SIG-M5 treated with dmso at 0.1 percent for 504 hours (cell line): ENCODE results near the gene HMGXB3.
A peak's percentile ranks its signal among the peaks of the same experiment; 100 is the strongest.
"Not testable (repeated sequence)": the region's sequence is repeated elsewhere in the genome, so short reads cannot be mapped to it uniquely, and the experiment has no call there.

Experiments used
- DNase-seq: peaks from one replicate; lab custom pipeline; 2025; ENCODE audit not compliant: unreplicated experiment; lab: John Stamatoyannopoulos, UW

The HMGXB3 gene

DNA sequence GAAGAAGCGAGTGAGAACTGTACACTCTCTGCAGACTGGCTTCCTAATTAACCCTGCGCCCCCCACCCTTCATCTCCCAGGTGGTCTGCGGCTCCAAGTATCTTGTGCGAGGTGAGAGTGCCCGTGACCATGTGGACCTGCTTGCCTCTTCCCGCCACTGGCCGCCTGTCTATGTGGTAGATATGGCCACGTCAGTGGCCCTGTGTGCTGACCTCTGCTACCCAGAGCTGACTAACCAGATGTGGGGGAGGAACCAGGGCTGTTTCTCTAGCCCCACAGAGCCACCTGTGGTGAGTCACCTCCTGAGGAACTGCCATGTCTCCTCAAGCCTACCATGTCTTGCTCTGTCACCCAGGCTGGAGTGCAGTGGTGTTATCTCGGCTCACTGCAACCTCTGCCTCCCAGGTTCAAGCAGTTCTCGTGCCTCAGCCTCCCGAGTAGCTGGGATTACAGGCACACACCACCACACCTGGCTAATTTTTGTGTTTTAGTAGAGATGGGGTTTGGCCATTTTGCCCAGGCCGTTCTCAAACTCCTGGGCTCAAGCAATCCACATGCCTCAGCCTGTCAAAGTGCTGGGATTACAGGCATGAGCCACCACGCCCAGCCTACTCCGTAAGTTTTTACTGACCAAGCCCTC is 49.8 kb downstream of the HMGXB3 start:
- not testable (repeated sequence) for DNase-seq

DNA sequence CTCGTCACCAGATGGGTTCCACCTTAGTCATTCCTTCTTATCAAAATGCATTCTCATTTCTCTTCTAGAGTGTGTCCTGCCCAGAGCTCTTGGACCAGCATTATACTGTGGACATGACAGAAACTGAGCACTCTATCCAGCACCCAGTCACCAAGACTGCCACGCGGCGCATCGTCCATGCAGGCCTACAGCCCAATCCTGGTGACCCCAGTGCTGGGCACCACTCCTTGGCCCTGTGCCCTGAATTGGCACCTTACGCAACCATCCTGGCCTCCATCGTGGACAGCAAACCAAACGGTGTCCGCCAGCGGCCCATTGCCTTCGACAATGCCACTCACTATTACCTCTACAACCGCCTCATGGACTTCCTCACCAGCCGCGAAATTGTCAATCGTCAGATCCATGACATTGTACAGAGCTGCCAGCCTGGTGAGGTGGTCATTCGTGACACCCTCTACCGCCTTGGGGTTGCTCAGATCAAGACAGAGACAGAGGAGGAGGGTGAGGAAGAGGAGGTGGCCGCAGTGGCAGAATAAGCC is 51.2 kb downstream of the HMGXB3 start:
- no peak for DNase-seq

DNA sequence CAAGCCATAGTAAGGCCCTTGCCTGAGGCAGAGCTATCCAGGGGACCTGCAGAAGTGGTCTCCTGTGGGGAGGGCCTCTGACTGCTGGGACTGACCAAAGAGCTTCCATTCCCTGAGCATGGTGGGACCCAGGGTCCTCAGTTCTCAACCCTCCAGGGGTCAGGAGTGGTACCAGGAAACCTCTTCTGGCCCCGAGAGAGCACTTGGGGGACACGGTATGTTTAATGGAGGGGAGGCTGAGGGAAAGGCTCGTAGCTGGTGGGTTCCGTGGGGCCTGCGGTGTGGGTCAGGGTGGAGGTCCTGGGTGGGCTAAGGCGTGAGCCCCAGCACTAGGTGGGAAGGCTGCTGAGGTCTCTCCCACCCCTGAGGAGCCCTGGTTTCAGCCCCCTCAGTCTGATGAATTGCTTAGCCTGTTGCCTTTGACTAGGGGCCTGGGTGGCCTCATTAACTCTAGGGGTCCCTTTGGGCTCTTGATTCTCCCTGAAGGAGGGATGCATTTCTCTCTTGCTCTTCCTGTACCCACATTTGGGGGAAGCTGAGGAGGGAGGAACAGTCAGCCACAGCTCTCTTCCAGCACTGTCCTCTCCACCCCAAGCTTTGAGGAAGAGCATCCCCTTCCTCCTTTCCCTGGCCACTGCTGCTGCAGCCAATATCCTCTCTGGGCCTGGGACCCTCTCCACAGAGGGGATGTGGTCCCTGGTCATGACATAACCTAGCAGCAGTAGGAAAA is 51.9 kb downstream of the HMGXB3 start:
- no peak for DNase-seq

DNA sequence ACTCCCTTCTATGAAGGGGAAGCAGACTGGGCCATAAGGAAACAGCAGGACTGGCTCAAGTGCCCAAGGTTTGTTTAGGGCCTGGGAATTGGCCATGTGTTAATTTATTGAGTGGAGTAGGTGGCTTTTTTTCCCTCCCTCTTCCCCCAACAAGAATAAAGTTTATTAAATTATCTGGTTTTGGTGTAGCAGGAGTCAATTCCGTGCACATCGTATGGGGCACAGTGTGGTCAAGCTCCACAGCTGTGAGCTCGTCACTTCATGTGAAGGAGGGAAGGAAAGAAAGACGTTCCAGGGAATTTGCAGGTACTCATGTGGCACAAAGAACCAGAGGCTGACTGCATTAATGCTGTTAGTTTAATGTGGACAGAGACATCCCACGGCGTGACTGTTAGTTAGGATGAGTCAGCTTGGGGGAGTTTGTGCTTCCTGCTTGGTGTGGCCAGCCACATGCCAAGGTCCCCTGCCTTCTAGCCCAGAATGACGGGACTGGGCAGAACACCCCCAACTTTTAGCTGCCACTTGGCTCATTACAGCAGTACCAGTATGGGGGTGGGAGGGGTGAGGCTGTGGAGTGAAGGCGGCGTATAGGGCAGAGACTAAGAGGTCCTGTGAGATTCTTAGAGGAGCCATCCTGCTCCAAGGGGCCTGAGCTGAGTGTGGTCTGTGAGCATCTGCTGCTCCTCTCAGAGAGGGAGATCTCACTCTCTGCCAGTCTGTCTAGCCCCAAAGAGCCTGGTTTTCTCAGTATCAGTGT is 52.6 kb downstream of the HMGXB3 start:
- peak; percentile 5 for DNase-seq

DNA sequence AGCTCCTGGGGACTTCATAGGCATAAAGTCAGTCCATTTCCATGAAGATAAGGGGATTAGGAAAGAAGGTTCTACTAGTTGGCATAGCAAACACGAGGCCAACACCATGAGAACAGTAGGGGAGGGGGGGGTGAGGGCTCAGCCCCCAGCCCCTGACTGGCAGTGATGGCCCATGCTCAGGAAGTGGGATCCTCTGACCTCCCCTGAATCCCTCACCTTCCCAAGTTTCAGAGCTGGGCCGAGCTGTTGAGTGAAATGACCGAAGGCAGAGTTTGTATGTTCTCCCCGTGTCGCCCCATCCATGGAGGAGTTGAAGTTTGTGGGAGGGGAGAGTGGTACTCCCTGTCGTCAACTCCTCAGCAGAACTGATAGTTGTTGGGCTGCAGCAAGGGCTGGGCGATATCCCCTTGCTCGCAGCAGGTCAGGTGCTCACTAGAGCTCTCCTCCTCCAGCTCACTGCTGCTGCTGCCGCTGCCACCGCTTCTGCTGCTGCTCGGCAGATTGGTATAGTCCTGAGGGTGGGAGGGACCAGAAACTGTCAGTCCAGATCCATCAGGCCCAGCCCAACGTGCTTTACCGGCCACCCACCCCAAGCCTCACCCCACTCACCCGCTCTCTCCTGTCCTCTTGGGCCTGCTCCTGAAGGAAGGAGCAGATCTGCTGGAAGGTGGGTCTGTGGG is 53.3 kb downstream of the HMGXB3 start:
- no peak for DNase-seq

DNA sequence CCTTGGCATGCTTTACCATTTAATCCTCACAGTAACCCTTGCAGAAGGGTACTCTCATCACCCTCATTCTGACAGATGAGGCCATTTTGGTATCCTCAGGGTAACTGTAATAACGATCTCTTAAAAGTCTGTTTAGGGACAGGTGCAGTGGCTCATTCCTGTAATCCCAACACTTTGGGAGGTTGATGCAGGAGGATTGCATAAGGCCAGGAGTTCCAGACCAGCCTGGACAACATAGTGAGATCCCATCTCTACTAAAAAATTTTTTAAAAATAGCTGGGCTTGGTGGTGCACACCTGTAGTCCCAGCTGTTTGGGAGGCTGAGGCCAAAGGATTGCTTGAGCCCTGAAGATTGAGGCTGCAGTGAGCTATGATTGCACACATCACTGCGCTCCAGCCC is 54.0 kb downstream of the HMGXB3 start:
- no peak for DNase-seq

DNA sequence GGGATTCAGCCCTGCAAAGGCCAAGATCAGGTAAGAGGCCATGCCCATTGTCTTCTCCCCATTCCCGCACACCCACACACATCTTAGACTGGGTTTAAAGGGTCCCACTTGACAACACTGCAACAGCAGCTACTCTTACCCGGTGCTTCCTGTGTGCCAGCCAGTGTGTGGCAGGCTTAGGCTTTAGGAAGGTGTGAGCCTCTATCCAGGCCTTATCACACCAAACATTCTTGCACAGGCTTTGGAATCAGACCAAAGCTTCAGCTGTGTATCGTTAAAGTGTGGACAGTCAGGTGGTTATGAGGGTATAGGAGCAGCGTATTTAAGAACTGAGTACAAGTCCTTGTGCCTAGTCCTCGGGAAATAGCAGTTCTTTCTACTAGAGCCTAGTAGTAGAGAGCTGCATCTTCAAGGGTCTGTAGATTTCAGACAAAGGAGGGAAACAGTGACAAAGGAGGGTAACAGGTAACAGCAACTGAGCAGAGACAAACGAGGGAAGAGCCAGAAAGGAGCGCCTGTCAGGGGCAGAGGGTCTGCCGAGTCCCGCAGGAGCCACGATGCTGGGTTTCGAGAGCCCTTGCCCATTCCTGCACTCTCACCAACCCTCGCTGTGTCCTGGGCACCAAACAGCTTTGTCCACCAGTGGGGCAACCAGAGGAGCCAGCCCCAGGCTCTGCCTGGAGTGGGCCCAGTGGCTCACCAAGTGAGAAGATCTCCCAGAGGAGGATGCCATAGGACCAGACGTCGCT is 55.0 kb downstream of the HMGXB3 start:
- DNase-seq: no peak

DNA sequence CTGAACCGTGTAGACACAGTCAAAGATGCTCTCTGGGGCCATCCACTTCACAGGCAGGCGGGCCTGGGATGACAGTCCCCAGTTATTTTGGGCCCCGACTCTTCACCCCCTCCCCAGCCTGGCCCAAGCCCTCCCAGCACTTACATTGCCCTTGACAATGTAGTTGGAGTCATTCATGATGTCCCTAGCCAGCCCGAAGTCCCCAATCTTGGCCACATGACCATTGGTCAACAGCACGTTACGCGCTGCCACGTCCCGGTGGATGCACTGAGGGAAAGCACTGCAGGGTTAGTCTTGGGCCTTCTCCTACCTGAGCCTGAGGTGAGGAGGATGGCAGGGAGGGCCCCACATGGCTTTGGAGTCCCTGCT is 55.5 kb downstream of the HMGXB3 start:
- no peak for DNase-seq

DNA sequence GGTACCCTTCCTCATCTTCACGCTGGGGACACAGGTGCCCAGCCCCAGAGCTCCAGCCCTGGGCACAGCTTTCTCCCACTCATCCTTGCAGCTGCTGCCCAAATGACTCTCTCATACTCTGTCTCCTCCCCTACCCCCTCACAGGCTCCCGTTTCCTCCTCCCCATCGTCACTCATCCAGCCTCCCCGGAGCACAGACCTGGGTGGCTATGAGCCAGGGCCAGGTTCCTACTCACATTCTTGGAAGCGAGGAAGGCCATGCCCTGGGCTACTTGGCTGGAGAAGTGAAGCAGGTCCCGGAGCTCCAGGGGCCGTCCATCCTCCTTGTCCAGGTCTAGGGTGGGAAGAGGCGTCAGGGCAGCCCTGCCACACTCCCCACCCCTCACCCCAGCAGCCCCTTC is 56.5 kb downstream of the HMGXB3 start:
- no peak for DNase-seq

DNA sequence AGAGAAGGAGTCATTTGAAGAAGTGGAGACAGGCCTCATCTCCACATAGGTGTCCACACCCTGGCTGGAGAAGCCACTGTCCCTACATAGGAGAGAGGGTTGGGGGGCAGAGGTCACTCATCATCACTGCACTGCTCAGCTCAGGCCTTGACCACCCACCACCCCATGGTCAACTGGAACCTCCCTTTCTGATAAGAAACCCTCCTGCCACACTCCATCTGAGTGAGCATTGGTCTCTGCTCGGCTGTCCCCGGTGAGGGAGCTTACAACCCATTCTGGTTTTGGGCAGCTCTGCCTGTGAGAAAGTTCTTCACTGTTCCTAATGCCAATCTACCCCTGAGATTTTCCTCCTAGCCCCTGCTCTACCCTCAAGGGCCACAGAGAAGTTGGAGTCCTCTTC is 57.0 kb downstream of the HMGXB3 start:
- DNase-seq: no peak

DNA sequence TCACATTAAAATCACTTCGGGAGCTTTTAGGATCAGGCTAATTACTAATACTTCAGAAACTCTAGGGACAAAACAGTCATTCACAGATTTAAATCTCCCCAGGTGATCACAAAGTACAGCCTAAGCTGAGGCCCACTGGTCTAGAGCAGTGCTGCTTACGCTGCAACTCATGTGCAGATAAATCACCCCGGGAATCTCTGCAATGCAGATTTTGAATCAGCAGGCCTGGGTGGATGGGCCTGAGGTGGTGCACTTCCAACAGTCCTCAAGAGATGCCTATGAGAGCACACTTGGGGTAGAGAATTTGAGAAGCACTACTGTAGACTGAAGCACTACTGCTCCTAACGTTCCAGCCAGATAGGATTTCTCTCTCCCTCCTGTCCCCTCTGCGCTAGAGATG is 57.5 kb downstream of the HMGXB3 start:
- no peak for DNase-seq

DNA sequence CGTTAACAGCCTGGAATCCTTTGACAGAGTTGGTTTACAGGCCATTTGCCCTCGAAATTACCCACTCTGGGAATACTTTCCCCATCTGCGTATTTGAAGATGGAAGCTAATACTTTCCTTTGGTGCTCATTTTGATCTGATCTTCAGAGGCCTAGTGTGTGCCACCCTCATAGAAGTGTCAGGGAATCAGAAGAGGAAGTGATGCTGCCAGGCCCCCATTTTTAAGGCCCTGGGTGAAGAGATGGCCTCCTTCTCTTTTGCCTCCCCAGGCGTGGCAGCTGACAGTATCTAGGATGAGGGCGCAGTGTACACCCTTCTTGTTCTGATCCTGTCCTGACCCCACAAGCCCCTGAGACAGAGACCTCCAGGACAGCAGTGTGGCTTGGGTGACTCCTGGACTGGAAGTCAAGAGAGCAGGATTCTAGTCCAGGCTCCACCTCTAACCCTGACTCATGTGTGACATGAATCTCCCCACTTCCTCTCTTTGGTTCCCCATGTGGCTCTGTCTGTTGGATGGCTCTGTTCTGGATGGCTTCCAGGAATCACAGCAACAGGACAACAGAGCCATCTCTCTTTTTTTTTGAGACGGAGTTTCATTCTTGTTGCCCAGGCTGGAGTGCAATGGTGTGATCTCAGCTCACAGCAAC is 58.1 kb downstream of the HMGXB3 start:
- peak; percentile 88 for DNase-seq

DNA sequence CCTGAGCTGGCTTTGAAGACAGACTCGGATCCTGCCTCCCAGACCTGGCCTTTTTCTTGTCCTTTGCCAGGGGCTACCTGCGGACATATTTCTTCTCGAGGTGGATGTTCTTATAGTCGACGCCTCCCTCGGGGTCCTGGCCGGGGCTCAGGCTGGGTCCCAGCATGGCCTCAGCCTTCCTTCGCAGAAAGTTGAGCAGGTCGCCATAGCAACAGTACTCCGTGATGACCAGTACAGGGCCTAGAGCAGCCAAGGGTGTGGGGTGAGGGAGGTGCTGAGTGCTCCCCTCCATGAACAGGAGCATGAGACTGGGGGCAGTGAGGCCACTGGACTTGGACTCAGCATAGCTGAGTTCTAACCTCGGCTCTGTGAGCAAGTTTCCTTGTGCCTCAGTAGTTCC is 59.1 kb downstream of the HMGXB3 start:
- DNase-seq: no peak

DNA sequence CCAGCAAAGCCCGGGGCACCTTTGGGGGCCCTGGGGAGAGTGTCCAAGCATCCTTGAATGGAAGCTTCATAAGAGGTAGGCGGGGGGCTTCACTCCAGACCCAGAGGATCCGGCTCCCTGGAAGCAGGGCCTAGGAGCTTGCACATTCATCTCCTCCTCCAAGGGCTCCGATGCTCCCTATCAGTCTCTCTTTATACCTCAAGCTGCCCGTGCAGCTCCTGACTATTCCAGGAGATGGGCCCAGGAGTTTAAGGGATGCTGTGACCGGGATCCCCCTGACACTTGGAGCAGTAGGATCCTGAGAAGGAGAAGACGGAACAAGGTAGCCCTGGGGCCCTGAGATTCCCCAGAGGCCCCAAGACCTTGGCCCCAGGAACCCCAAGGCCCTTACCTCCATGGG is 59.9 kb downstream of the HMGXB3 start:
- no peak for DNase-seq

DNA sequence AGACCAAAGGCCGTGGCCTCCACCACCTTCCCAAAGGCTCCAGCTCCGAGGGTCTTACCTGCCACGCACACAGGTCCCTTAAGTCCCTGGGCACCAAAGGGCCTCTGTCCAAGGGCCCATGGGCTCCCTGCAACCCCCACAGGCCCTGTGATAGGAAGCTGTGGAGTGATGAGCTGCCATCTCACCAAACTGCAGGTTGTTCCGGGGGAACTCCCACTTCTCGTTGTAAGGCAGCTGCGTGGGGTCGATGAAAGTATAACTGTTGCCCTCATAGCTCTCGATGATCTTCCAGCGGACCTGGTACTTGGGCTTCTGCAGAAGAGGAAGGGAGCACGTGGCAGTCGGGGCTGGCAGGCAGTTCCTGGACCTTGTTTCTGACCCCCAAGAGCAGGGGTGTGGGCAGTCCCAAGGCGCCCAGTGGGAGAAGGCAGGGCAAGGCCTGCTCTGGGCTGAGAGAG is 61.0 kb downstream of the HMGXB3 start:
- no peak for DNase-seq

DNA sequence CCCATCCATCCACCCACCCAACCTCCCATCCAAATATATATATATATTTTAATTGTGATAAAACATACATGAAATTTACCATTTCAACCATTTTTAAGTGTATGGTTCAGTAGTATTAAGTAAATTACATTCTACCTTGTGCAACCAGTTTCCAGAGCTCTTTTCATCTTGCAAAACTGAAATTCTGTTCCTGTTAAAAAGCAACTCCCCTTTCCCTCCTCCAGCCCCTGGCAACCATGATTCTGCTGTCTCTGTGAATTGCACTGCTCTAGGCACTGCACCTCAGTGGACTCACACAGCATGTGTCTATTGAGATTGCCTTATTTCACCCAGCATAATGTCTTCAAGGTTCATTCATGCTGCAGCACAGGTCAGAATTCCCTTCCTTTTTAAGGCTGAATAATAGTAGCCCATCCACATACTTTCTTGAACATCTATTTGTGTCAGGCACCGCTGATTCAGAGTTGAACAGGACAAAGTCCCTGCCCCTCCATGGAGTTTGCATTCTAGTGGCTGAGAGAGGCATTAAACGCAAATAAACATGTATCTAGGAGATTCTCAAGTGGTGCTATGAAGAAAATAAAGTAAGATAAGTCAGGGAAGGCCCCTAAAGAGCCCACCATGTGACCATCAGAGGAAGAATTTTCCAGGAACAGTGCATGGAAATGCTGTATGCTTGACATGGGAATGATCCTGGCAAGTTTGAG is 61.8 kb downstream of the HMGXB3 start:
- peak; percentile 28 for DNase-seq

DNA sequence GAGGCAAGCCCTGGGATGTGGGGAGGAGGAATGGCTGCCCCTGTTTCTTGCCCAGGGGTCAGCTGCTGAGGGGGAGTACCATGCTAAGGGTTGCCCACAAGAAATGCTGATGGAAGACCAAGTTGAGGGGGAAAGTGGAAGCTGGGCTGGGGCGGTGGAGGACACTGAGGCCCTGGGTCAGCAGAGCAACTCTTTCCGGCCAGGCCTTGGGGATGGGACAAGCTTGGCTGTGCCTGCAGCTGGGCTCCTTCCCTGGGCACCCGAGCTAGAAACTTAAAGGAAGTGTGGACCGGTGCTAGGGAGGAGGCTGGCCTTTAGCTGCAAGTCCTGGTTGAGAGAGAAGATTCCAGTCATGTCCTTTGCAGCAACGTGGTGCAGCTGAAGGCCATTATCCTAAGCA is 63.1 kb downstream of the HMGXB3 start:
- DNase-seq: no peak

DNA sequence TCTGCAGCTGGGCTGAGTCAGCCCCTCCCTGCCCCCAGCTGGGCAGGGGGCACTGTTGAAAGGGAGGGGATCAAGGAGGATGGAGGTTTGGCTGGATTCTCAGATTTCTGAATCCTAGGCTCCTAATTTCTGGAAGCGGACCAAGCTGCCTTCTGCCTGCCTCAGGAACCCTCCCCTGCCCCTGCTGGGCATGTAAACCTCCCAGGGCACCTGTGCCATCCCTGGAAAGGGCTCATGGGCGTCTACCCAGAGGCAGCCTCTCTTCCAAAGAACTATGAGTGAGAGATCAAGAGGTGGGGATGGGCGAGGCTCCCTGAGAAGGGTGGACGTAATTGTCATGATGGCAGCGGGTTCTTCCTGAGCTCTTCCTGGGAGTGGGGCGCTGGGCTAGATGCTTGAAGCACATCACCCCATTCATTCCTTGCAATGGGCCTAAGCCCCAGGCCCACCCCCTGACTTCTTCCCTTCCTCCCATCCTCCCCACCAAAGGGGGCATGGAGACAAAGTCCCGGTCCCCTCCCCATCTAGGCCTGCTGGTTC is 64.2 kb downstream of the HMGXB3 start:
- no peak for DNase-seq

DNA sequence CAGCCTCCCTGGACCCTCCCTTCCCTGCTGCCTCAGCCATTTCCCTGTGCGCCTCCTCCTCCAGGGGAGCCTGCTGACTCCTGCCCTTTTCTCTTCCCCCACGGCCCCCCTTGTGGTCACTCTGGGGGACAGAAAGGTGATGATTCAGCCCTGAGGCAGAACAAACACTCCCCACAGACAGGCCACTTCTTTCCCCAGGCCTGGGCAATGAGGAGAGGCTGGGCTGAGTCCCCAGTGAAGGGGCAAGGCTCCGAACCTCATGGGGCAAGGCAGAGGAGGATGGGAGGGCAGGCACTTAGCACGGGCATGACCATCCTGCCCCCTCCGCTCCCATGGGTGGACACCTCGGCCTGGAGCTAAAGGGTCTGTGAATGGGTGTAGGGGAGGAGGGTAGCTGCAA is 64.8 kb downstream of the HMGXB3 start:
- DNase-seq: no peak
